ENCODE measurements around the gene FBH1.
A peak's percentile ranks its signal among the peaks of the same experiment; 100 is the strongest.
"Not testable (repeated sequence)": the region's sequence is repeated elsewhere in the genome, so short reads cannot be mapped to it uniquely, and the experiment has no call there.

Gene FBH1

DNA sequence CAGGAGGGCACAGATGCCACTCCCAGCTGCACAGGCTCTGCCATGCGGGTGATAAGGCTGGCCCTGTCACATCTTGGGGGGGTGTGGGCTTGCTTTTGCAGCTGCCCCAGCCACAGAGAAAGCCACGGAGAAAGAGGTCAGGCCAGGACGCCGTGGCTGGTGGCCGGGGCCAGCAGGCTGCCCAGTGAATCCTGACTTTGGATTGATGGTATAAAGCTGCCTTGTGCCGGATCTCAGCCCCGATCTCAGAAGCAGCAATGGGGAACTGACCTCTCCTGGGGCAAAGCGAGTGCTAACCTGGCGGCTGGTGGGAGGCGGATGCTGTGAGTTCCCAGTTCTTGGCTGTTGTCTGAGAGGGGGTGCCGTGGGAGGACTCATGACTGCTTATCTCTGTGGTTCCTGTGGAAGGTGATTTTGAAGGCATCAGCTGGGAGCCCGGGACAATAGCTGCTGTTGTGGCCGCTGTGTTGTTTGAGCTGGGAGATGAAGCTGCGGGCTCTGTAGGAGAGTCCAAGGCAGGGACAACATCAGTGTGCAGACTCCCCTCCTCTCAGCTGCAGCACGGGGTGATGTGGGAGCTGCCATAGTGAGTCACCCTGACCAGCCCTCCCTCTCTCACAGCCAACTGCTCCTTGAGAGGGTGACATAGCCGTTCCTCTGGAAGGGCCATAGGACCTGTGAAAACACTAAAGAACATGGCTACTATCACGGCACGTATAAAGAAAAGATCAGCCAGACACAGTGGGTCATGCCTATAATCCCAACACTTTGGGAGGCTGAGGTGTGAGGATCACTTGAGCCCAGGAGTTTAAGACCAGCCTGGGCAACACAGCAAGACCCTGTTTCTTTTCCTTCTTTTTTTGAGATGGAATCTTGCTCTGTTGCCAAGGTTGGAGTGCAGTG lies 70.3 kb downstream of the FBH1 start:
- DNase-seq: no peak

DNA sequence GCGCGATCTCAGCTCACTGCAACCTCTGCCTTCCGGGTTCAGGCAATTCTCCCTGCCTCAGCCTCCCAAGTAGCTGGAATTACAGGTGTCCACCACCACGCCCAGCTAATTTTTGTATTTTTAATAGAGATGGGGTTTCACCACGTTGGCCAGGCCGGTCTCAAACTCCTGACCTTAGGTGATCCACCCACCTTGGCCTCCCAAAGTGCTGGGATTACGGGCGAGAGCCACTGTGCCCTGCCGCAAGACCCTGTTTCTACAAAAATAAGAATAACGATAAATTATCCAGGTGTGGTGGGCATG lies 70.9 kb downstream of the FBH1 start:
- DNase-seq: not testable (repeated sequence)

DNA sequence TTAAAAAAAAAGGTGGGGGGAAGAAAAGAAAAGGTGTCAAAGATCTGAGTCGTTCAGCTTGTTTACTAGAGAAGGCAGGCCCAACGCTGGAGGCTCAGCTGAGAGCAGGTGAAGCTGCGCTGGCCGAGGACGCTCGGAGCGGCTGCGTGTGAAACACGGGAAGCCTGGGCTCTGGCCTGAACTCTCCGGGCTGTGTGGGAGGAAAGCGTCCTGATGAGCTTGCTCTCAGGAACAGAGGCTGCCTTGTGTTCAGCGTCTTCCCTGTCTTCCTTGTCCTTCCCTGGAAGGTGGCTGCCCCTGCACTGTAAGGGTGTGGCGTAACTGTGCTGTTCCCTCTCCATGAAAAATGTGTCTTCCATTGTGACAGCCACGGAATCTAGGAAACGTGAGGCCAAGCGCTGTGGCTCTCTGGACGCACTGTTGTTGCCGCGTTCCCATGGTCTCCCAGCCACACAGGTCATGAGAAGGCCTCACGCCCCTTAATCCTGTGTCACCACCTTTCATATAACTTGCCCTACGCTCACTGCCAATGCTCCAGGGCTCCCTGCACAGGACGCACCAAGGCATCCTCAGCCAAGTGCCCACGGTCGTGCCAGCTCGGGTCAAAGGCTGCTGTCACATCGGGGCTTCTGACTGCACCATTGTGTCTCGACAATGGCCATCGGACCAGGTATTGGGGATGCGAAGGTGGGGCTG lies 71.5 kb downstream of the FBH1 start:
- no peak for DNase-seq

GRCh38 chr10:5962358-5962940 lies 72.4 kb downstream of the FBH1 start:
- not testable (repeated sequence) for DNase-seq

GRCh38 chr10:5963071-5963470 lies 73.0 kb downstream of the FBH1 start:
- DNase-seq: no peak

DNA sequence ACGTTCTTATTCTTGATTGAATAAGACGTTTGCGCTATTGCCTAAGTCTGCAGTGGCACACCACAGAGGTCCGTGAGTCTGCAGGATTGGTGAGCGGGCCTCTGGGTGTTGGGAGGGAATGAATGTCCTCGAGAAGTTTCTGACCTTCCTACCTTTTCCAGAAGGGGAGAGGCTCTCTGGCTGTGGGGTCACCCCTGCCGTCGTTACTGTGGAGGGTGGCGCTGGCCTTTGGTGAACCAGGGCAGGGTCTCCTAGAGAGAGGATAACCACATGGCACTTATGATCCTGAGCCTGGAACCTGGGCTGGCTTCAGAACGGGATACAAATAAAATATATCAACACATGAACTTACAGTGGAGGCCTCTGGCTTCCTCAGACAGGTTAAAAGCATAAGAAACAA lies 73.5 kb downstream of the FBH1 start:
- no peak for DNase-seq

- no peak for DNase-seq
Measured at GRCh38 chr10:5964736-5965135, 74.7 kb downstream of the FBH1 start.

- no peak for DNase-seq
Measured at GRCh38 chr10:5965266-5965665, 75.2 kb downstream of the FBH1 start.

GRCh38 chr10:5968037-5968680 lies 78.1 kb downstream of the FBH1 start:
- DNase-seq: no peak

DNA sequence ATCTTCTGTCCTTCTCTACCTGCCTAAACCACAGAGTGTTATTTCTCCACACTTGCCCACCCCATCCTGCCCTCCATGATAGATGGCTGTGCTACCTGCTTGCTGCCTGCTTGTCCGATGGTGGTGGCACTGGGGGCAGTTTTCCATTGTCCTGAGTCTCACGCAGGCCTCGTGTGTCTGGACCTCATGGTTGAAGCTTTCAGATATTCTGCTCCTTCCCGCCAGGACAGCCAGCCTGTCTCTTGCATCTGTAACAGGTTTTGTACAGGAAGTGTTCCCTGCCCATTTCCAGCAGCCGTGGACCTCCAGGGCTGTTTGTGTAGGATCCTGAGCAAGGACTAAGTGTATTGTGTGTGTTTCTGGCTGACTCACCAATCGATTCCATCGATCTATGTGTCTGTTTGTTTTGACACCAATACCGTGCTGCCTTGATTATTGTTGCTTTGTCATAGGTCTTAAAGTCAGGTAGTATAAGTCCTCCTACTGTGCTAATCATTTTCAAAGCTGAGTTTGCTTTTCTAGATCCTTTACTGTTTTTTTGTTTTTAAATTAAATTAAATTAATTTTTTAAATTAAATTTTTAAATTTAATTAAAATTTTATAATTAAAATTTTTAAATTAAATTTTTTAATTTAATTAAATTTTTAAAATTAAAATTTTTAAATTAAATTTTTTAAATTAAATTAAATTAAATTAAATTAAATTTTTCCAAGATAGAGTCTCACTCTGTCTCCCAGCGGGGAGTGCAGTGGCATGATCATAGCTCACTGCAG lies 78.8 kb downstream of the FBH1 start:
- no peak for DNase-seq

GRCh38 chr10:5970066-5970465 lies 80.0 kb downstream of the FBH1 start:
- DNase-seq: no peak

GRCh38 chr10:5970527-5970926 lies 80.5 kb downstream of the FBH1 start:
- no peak for DNase-seq

- no peak for DNase-seq
Measured at GRCh38 chr10:5971315-5971832, 81.3 kb downstream of the FBH1 start.

DNA sequence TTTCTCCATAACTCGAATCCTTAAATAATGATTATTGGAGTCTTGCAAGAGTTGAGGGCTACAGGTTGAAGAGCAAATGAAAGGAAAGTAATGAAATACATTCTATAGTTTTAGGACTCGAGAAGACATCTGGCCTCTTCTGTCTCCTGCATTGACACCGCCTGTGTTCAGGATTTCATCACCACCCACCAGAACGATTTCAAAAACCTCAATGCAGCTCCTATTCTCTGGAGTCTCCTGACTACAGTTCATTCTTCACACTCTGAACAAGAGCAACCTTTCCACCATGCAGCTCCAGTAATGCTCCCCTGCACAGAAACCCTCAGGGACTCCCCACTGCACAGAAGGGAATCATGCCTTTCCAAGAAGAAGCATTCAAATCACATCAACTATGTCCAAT lies 81.8 kb downstream of the FBH1 start:
- no peak for DNase-seq

- DNase-seq: no peak
Measured at GRCh38 chr10:5973069-5973468, 83.0 kb downstream of the FBH1 start.

GRCh38 chr10:5975641-5976473 lies 85.8 kb downstream of the FBH1 start:
- peak; percentile 15 for DNase-seq

GRCh38 chr10:5976512-5977470 lies 86.7 kb downstream of the FBH1 start:
- peak; percentile 18 for DNase-seq

GRCh38 chr10:5977471-5978229 lies 87.6 kb downstream of the FBH1 start, which contains the start of gene IL15RA:
IL15RA (minus strand) TSS chr10:5977543; CDS start chr10:5977492, 51 bp downstream.
- peak; percentile 74 for DNase-seq

DNA sequence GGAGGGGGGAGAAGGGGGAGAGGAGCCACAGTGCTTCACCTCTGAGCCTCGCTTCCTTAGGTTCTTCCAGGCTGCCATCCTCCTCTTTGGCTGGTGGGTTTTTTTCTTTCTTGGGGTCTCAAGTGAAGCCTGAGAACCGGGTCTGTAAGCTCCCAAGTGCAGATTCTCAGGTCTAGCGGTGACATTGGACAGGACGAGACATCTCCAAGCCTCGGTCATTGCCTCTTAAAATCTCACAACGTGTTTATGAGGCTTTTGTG lies 88.1 kb downstream of the FBH1 start:
- DNase-seq: no peak

DNA sequence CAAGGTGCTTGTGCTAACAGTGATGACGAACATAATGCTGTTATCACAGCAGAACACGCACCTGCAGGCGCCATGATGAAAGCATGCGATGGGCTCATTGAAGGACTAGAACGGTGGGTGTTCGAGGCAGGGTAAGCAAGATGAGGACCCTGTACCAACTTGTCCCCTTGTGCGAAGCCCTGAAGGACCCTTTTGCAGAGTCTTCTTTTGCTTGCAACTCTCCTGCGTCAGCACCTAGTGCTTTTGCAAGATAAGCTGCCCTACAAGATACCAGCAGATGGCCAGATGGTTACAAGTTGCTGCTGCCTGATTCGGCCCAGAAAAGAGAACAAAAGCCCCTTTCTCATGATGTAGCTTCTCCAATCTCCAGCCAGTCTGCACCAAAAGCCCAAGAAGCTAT lies 91.5 kb downstream of the FBH1 start:
- DNase-seq: no peak

All from T-helper 9 cell (primary cell).